Measurements from ENCODE around the gene ACP2.
"Not testable (repeated sequence)": the region's sequence is repeated elsewhere in the genome, so short reads cannot be mapped to it uniquely, and the experiment has no call there.

ACP2 gene

GRCh38 chr11:47212938-47213337, 35.7 kb downstream of the ACP2 start:
- Histone ChIP-seq H3K4me3 (ENCODE audit: low read length) (no peak overlapping the region), H4K20me1 (ENCODE audit: insufficient read depth, low read length) (peaks cover 1% of the 10 kb centered on the region; the same call in 1 of the 2 replicates), H3K4me2 (ENCODE audit: low read length) (no peak overlapping the region), H3K9me3 (ENCODE audit: insufficient read depth, low read length) (no peaks in the 10 kb centered on the region), H3K36me3 (replicated peaks; ENCODE audit: low read depth, low read length) (peaks cover 11% of the 10 kb centered on the region), H3K4me1 (ENCODE audit: low read length) (peaks cover 11% of the 10 kb centered on the region), H2AFZ (ENCODE audit: low read depth, low read length) (no peak overlapping the region), H3K27me3 (ENCODE audit: low read depth, low read length) (no peaks in the 10 kb centered on the region), H3K27ac (ENCODE audit: low read length) (no peak overlapping the region), H3K9ac (ENCODE audit: low read length) (no peak overlapping the region), H3K79me2 (ENCODE audit: low read length) (peaks cover 19% of the 10 kb centered on the region)
- no peak for TF ChIP-seq EZH2phosphoT487 (IDR thresholded peaks at IDR 0.05; ENCODE audit: low read depth)
- TF ChIP-seq CTCF (IDR thresholded peaks at IDR 0.05; ENCODE audit: low read depth, low read length), result no peak

GRCh38 chr11:47208628-47209027, 40.0 kb downstream of the ACP2 start:
- Histone ChIP-seq H3K4me2 (ENCODE audit: low read length) (no peak overlapping the region), H2AFZ (ENCODE audit: low read depth, low read length) (no peak overlapping the region), H3K9ac (ENCODE audit: low read length) (no peak overlapping the region)

GRCh38 chr11:47208008-47208552, 40.5 kb downstream of the ACP2 start:
- H4K20me1 ChIP-seq (ENCODE audit: insufficient read depth, low read length); H3K36me3 ChIP-seq (replicated peaks; ENCODE audit: low read depth, low read length); H3K27ac ChIP-seq (ENCODE audit: low read length); H2AFZ ChIP-seq (ENCODE audit: low read depth, low read length); H3K4me3 ChIP-seq (ENCODE audit: low read length); H3K9me3 ChIP-seq (ENCODE audit: insufficient read depth, low read length); H3K79me2 ChIP-seq (ENCODE audit: low read length); H3K4me1 ChIP-seq (ENCODE audit: low read length); H3K4me2 ChIP-seq (ENCODE audit: low read length); H3K27me3 ChIP-seq (ENCODE audit: low read depth, low read length); H3K9ac ChIP-seq (ENCODE audit: low read length): not testable (repeated sequence)

More at GRCh38 chr11:47208628-47209027, 40.0 kb downstream of the ACP2 start:
- Histone ChIP-seq H3K27me3 (ENCODE audit: low read depth, low read length) (no peaks in the 10 kb centered on the region), H3K9me3 (ENCODE audit: insufficient read depth, low read length) (no peaks in the 10 kb centered on the region), H3K4me1 (ENCODE audit: low read length) (no peaks in the 10 kb centered on the region), H3K79me2 (ENCODE audit: low read length) (no peaks in the 10 kb centered on the region), H3K27ac (ENCODE audit: low read length) (no peak overlapping the region), H4K20me1 (ENCODE audit: insufficient read depth, low read length) (no peaks in the 10 kb centered on the region), H3K36me3 (replicated peaks; ENCODE audit: low read depth, low read length) (no peaks in the 10 kb centered on the region), H3K4me3 (ENCODE audit: low read length) (no peak overlapping the region)
- TF ChIP-seq CTCF (IDR thresholded peaks at IDR 0.05; ENCODE audit: low read depth, low read length), result no peak
- TF ChIP-seq EZH2phosphoT487 (IDR thresholded peaks at IDR 0.05; ENCODE audit: low read depth), result no peak

GRCh38 chr11:47207459-47207858, 41.2 kb downstream of the ACP2 start:
- H3K4me1 ChIP-seq (ENCODE audit: low read length), result no peaks in the 10 kb centered on the region
- H3K36me3 ChIP-seq (replicated peaks; ENCODE audit: low read depth, low read length), result no peaks in the 10 kb centered on the region
- H3K4me2 ChIP-seq (ENCODE audit: low read length), result no peak overlapping the region
- H3K9ac ChIP-seq (ENCODE audit: low read length), result no peak overlapping the region
- no peaks in the 10 kb centered on the region for H3K27me3 ChIP-seq (ENCODE audit: low read depth, low read length)
- H2AFZ ChIP-seq (ENCODE audit: low read depth, low read length), result no peak overlapping the region
- no peak overlapping the region for H3K4me3 ChIP-seq (ENCODE audit: low read length)
- H3K79me2 ChIP-seq (ENCODE audit: low read length), result no peaks in the 10 kb centered on the region
- H3K27ac ChIP-seq (ENCODE audit: low read length), result no peak overlapping the region
- no peak for TF ChIP-seq EZH2phosphoT487 (IDR thresholded peaks at IDR 0.05; ENCODE audit: low read depth)
- TF ChIP-seq CTCF (IDR thresholded peaks at IDR 0.05; ENCODE audit: low read depth, low read length), result no peak
- no peaks in the 10 kb centered on the region for H3K9me3 ChIP-seq (ENCODE audit: insufficient read depth, low read length)
- no peaks in the 10 kb centered on the region for H4K20me1 ChIP-seq (ENCODE audit: insufficient read depth, low read length)

- not testable (repeated sequence) for H2AFZ ChIP-seq (ENCODE audit: low read depth, low read length); H4K20me1 ChIP-seq (ENCODE audit: insufficient read depth, low read length); H3K27me3 ChIP-seq (ENCODE audit: low read depth, low read length); H3K9ac ChIP-seq (ENCODE audit: low read length); H3K4me2 ChIP-seq (ENCODE audit: low read length); H3K4me1 ChIP-seq (ENCODE audit: low read length); H3K9me3 ChIP-seq (ENCODE audit: insufficient read depth, low read length); H3K79me2 ChIP-seq (ENCODE audit: low read length); H3K27ac ChIP-seq (ENCODE audit: low read length); H3K4me3 ChIP-seq (ENCODE audit: low read length); H3K36me3 ChIP-seq (replicated peaks; ENCODE audit: low read depth, low read length)
These were observed 42.0 kb downstream of the ACP2 start for GRCh38 chr11:47206577-47206976.

Measured in OCI-LY3 (cell line).